Type B pancreatic cell (in vitro differentiated cells): ENCODE data around the gene ZNF664. TPM values are rescaled to one million over a fixed set of nuclear protein-coding genes. Genes with fewer than 3 reads are reported as not detected.
A peak's percentile ranks its signal among the peaks of the same experiment; 100 is the strongest.

Experiments used
- DNase-seq: peaks from one replicate; pipeline ENCODE4 v3.0.0; 2021; ENCODE audit warnings: mixed read lengths; ENCODE audit not compliant: unreplicated experiment; ENCODE audit errors: extremely low spot score
- H3K27ac Mint-ChIP-seq: 2 replicates; pipeline ENCODE4 v1.8.0; 2021; ENCODE audit warnings: mild to moderate bottlenecking, mixed read lengths
- H3K27me3 Mint-ChIP-seq: 2 replicates; pipeline ENCODE4 v1.8.0; 2021; ENCODE audit warnings: mixed read lengths
- H3K36me3 Mint-ChIP-seq: 2 replicates; pipeline ENCODE4 v1.8.0; 2021; ENCODE audit warnings: mixed read lengths
- H3K4me1 Mint-ChIP-seq: one replicate; pipeline ENCODE4 v1.8.0; 2021; ENCODE audit warnings: mixed read lengths; ENCODE audit not compliant: unreplicated experiment
- H3K4me3 Mint-ChIP-seq: 2 replicates; pipeline ENCODE4 v1.8.0; 2021; ENCODE audit warnings: mild to moderate bottlenecking, mixed read lengths
- H3K9me3 Mint-ChIP-seq: 2 replicates; pipeline ENCODE4 v1.8.0; 2021; ENCODE audit warnings: mixed read lengths
- CTCF ChIP-seq: fragments of 200-600 bp; sonication (generic); conservative IDR thresholded peaks from 2 replicates; pipeline ENCODE4 v1.5.0; 2021; ENCODE audit warnings: antibody characterized with exemption, mild to moderate bottlenecking
- total RNA-seq: library from RNA; stranded (reverse); gene quantifications from 2 replicates; pipeline ENCODE4 v1.2.1, GENCODE V29; 2021; ENCODE audit warnings: low replicate concordance

Gene ZNF664
- total RNA-seq, 1 donor from 2014 or later: 149 TPM

- TF ChIP-seq CTCF: no peak
- no peak for DNase-seq
- Mint-ChIP-seq H3K4me3 (no peak overlapping the region), H3K4me1 (peaks cover 33% of the 10 kb centered on the region), H3K9me3 (no peaks in the 10 kb centered on the region), H3K36me3 (peaks cover 13% of the 10 kb centered on the region), H3K27me3 (no peaks in the 10 kb centered on the region), H3K27ac (peak overlapping the region; percentile 36)
Observed at GRCh38 chr12:124006085-124006845, 33.2 kb downstream of the ZNF664 start.

GRCh38 chr12:124006846-124007713 lies 34.1 kb downstream of the ZNF664 start:
- Mint-ChIP-seq H3K9me3 (no peaks in the 10 kb centered on the region), H3K4me1 (peaks cover 33% of the 10 kb centered on the region), H3K4me3 (no peak overlapping the region), H3K27me3 (no peaks in the 10 kb centered on the region), H3K27ac (peak overlapping the region; percentile 36), H3K36me3 (peaks cover 19% of the 10 kb centered on the region)
- DNase-seq: no peak
- TF ChIP-seq CTCF: no peak

GRCh38 chr12:124007826-124008570 lies 35.0 kb downstream of the ZNF664 start:
- Mint-ChIP-seq H3K27me3 (no peaks in the 10 kb centered on the region), H3K27ac (no peak overlapping the region), H3K4me3 (peak overlapping the region; percentile 7)

GRCh38 chr12:124008595-124008994 lies 35.6 kb downstream of the ZNF664 start:
- Mint-ChIP-seq H3K27me3 (no peaks in the 10 kb centered on the region), H3K36me3 (peaks cover 33% of the 10 kb centered on the region), H3K9me3 (no peaks in the 10 kb centered on the region), H3K4me3 (no peak overlapping the region), H3K4me1 (peaks cover 33% of the 10 kb centered on the region), H3K27ac (no peak overlapping the region)
- TF ChIP-seq CTCF: no peak
- no peak for DNase-seq

More at GRCh38 chr12:124007826-124008570, 35.0 kb downstream of the ZNF664 start:
- no peak for TF ChIP-seq CTCF
- no peak for DNase-seq
- H3K36me3 Mint-ChIP-seq: peaks cover 27% of the 10 kb centered on the region
- H3K4me1 Mint-ChIP-seq: peaks cover 33% of the 10 kb centered on the region
- no peaks in the 10 kb centered on the region for H3K9me3 Mint-ChIP-seq

- Mint-ChIP-seq H3K27me3 (no peaks in the 10 kb centered on the region), H3K4me3 (no peak overlapping the region), H3K9me3 (no peaks in the 10 kb centered on the region), H3K4me1 (peaks cover 33% of the 10 kb centered on the region), H3K27ac (no peak overlapping the region), H3K36me3 (peaks cover 37% of the 10 kb centered on the region)
- DNase-seq: no peak
- no peak for TF ChIP-seq CTCF
Observed at GRCh38 chr12:124009781-124010180, 36.8 kb downstream of the ZNF664 start.
